ENCODE data around the gene ITPK1.

ITPK1 gene

DNA sequence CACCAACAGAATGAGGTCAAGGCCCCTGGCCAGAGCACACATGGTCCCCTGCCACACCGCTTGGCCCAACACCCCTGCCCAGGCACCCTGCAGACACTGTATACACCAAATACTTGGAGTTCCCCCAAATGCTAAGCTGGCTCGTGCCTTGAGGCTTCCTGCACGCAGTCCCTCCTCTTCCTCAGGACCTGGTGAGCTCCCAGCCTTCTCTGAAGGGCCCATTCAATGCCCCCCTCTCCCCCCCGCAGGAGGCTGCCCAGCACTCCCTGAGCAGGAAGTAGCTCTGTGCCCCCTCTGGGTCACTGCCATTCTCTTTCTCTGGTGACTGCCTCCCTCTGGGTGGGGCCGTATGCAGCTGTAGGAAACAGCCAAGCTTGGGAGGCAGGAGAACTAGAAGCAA, 75.3 kb downstream of the ITPK1 start:
- DNase-seq, result no peak

GRCh38 chr14:93039649-93040315, 75.9 kb downstream of the ITPK1 start:
- no peak for DNase-seq

DNA sequence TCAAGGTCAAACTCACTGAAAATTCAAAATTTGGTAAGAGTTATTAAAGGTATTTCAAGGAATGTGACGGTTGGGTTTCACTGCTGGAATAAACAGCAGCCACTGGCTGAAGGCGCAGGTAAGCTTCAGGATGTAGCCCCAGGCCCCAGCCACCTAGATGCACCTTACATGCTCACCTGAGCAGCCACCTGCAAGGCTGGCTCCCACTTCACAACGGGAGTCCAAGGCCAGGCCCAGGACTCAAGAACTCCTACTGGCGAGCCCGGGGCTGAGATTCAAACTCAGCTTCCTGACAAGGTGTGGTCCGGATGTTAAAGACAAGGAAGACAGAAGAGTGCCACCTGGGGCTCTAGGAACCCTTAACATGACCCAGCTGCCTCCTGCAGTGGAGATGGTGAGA, 78.4 kb downstream of the ITPK1 start:
- no peak for DNase-seq

- DNase-seq, result no peak
Observed at GRCh38 chr14:93036652-93037345, 78.9 kb downstream of the ITPK1 start.

DNA sequence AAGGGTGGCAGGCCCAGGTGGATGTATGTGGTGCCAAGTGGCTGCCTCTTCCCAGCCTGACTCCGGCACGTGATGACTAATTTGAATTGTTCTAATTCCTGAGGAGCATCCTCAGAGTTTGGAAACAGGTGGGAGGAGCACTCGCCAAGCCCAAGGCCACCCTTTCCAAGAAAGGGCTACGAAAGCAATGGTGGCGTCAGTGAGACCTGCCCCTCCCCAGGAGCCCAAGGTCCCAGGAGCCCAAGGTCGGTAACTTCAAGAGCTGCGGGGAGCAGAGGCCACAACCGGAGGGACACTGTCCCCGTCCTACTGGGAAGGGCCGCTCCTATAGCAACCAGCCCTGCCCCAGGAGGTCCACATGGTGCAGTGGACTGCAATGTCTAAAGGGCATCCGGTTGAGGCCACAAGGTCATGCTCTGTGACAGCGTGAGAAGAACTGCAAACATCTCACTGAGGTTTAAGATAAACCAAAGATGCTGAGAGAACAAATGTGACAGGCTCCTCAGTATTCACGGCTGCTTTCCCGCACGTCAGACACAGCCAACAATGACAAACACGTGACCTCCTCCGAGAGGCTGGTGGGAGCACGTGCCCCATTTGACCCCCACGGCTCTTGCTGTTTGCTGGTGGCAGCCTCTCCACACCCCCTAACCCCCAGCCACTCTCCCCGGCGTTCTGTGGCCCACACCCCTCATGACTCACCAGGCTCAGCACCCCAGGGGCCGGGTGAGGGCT, 79.6 kb downstream of the ITPK1 start:
- no peak for DNase-seq

DNA sequence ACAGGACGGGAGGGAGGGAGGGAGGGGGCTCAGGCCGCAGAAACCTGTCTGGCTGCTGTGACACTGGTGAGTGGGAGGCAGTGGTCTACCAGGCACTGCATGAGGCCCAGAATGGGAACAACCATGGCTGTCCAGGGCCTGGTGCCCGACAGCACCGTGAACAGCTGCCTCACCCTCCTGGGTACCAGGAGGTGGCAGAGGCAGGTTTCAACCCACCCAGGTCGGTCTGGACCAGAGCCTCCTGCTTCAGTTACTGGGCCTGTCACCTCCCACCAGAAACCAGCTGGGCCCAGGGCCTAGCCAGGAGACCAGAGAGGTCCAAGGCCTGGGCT, 80.2 kb downstream of the ITPK1 start:
- no peak for DNase-seq

- no peak for DNase-seq
Observed at GRCh38 chr14:93034671-93034994, 81.1 kb downstream of the ITPK1 start.

DNA sequence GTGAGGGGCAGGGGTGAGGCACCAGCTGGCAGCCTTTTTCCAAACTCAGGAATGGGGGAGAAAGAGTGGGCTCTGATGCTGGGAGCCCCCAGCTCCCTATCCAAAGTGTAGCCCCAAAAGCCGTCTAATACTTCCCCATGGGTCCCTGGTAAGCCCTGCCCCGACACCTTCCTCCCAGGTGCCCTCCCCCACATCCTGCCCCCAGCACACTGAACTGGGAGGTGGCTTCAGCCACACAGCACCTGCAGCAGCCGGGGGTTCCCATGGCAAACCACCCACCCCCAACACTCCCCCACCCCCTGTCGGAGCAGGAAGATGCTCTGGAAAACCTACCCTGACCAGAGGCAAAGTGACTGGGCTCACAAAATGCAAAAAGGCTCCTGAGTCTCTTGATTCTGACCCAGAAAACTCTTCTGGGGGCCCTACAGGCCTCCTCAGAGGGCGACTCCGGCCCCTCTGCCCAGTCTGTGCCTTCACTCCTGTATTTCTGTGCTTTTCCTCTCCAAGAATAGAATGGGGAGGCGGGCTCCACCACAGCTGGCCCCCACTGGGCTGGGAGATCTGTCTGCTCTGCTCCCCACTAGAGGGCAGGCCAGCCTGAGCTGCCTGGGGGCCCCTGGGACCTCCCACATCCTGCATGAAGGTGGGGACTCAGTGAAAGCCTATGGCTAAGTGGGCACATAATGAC, 81.6 kb downstream of the ITPK1 start:
- DNase-seq, result peak; percentile 57

DNA sequence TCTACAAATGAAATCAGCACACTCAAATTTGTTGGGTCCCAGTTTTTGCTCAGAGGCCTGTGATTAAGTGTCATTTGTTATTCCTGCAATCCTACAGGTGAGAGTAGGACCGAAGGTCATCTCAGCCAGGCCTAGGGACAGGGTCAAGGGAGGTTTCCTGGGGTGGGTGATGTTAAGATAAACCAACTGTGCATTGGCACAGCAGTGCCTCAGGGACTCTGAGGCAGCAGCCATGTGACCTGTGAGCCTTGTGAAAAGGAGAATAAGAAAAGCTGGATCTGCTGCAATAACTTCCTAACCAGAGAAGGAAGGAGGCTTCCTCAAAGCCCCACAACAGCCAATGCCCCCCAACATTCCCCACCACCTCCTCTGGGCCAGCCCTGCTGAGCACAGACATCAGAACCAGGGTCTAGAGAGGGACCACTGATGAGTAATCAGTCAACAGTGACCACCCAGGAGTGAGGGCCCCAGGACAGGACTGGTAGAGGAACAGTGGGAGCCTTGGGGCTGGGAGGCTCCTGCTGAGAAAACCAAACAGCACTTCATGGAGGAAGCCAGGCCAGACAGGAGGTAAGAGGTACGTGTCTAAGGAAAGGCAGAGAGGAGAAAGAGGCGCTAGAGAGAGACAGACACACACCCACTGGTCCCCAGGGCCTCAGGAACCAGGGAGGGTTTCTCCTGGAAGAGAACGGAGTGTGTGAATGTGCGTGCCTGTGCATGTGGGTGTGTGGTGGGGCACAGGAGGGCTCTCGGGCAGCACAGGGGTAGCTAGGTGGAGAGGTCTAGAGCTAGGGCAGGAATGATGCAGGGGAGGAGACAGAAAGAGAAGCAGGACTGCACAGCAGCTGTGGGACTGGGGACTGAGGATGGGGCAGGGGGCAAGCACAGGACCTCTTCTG, 82.4 kb downstream of the ITPK1 start:
- DNase-seq, result no peak

GRCh38 chr14:93032421-93032936, 83.2 kb downstream of the ITPK1 start:
- no peak for DNase-seq

DNA sequence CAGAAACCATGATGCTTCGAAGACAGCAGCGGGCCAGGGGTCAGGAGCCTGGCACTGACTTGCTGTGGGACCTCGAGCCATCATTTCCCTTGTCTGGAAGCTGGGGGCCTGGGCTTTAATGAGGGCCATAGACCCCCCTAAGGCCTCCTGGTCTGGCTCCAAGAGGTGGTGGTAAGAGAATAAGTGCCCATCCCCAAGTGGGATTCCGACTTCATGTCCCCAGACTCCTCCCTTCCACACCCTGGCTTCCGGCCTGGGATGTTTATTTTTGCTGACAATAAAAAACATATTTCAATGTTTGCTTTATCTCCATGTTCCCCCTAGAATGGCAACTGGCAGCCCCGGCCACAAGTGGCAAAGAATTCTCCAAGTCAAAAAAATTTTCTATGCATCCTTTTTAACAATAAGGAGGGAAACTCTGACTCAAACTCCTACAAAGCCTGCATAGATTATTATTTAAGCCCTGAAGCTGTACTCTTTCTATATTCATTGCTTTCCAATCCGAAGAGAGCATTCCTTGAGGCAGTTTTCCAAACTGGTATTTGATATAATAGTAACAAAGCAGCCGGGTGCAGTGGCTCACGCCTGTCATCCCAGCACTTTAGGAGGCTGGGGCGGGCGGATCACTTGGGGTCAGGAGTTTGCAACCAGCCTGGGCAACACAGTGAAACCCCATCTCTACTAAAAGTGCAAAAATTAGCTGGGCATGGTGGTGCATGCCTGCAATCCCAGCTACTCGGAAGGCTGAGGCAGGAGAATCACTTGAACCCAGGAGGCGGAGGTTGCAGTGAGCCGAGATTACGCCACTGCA, 84.0 kb downstream of the ITPK1 start:
- DNase-seq, result no peak

DNA sequence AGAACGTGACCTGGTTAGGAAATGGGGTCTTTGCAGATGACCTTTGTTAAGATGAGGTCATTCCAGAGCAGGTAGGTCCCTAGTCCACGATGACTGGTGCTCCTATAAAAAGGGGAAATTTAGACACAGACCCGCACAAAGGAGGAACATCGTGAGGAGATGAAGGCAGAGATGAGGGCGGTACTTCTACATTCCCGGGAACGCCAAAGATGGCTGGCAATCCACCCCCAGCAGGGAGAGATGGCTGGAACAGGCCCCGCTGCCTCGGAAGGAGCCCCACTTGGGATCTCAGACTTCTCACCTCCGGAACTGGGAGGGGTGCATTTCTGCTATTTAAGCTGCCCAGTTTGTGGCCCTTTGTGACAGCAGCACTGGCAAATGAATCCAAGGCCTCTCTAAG, 85.0 kb downstream of the ITPK1 start:
- no peak for DNase-seq

DNA sequence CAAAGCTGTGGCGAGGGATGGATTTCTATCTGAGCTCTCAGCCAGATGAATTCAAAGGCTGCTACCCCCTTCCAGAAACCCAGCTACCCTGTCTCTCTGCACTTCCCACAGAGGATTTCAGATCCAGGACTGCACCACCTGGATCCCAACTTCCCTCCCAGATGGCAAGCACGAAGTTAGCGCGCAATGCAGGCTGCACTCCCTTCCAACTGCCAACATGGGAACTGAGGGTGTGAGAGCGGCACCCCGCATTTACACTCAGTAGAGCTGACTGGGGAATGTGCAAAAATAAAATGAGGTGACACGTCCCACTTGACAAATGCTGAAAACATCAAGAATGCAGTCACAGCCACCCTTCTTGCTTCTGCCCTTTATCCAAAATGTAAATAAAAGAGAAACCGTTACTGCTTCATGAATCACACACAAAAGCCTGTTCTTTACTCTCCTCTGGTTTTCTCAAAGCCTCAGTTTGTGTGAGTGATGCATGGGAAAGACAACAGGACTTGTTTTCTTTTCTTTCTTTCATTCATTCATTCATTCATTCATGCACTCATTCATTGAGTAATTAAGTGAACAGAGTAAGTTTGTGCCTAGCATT, 85.7 kb downstream of the ITPK1 start:
- no peak for DNase-seq

DNA sequence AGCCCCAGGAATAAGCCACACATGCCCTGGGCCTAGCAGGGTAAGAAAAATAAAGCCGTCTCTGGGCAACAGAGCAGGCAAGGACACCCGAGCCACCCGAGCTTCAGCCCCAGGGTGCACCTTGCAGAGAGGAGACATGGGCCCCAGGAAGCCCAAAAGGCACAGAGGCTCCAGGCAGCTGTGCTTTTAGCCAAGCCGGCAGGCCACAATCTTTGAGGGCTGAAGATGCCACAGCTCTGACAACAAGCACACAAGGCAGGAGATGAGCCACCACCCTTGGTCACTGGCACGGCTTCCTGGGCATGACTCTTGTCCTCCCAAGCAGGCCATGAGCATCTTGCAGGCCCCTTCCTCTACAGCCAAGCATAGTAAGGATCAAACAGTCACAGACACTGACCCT, 86.3 kb downstream of the ITPK1 start:
- no peak for DNase-seq

- DNase-seq, result no peak
Observed at GRCh38 chr14:93028724-93029076, 87.0 kb downstream of the ITPK1 start.

GRCh38 chr14:93027810-93028723, 87.7 kb downstream of the ITPK1 start:
- DNase-seq, result no peak

DNA sequence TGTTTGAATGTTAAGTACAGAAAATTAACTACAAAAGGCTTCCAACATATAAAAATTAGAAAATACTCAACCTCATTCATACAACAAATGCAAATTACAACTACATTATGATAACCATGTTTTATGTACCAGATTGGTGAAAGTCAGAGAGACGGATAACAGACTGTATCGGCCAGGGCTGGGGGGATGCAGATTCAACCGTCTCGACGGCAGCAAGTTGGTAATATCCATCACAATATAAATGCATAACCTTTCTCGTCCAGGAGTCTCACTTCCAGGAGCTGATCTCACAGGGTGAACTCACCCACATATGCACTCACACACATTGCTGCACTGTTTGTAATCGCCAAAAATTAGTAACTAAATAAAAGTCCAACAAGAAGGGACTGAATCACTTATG, 89.4 kb downstream of the ITPK1 start:
- no peak for DNase-seq

- DNase-seq, result no peak
Observed at GRCh38 chr14:93025055-93025454, 90.7 kb downstream of the ITPK1 start.

GRCh38 chr14:93024493-93024892, 91.2 kb downstream of the ITPK1 start:
- DNase-seq, result no peak

DNA sequence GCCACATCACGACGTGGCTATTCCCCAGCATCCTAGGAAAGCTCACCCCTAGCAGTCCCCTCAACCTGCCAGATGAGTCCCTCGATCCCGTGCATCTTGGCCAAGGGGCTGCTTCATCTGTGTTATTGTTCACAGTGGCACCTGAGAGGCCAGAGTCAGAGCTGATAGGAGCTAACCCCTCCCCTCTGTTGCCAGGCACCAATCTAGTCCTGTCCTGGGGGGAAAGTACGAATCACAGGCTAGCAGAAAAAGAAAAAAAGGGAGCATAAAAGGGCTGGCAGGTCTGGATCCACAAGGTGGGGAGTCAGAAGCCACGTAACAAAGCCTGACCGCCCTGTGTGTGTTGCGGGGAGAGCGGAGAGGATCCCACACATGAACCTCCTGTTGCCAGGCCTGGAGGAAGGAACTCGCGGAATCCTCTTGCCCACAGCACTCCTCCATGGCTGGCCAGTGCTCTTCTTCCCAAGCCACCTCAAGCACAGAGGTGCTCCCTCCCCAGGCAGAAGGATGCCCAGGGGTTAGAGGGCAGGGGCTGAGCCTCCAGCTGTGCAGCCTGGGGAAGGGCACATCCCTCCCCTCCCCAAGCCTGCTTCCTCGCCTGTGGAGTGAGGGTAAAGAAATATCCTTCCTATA, 91.8 kb downstream of the ITPK1 start:
- DNase-seq, result no peak
